HG03439 (cell line): ENCODE data around the gene TAS2R14.

Experiments
- ATAC-seq: cut with Tn5 transposase; IDR thresholded peaks from one replicate; pipeline ENCODE4 v1.9.1; 2021; ENCODE audit warnings: mild to moderate bottlenecking, moderate library complexity; ENCODE audit not compliant: unreplicated experiment

The TAS2R14 gene, protein sequence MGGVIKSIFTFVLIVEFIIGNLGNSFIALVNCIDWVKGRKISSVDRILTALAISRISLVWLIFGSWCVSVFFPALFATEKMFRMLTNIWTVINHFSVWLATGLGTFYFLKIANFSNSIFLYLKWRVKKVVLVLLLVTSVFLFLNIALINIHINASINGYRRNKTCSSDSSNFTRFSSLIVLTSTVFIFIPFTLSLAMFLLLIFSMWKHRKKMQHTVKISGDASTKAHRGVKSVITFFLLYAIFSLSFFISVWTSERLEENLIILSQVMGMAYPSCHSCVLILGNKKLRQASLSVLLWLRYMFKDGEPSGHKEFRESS

GRCh38 chr12:10939163-10939562 is at the start of gene TAS2R14:
TSS of gene TAS2R14 (minus strand) at chr12:10939263. CDS start at chr12:10939207, 56 bp downstream.
- ATAC-seq: no peak

GRCh38 chr12:10986812-10987211 is 47.7 kb upstream of the TAS2R14 start, which contains the start of gene TAS2R50:
TSS of gene TAS2R50 (minus strand) at chr12:10986912. CDS start at chr12:10986860, 52 bp downstream.
- no peak for ATAC-seq

DNA sequence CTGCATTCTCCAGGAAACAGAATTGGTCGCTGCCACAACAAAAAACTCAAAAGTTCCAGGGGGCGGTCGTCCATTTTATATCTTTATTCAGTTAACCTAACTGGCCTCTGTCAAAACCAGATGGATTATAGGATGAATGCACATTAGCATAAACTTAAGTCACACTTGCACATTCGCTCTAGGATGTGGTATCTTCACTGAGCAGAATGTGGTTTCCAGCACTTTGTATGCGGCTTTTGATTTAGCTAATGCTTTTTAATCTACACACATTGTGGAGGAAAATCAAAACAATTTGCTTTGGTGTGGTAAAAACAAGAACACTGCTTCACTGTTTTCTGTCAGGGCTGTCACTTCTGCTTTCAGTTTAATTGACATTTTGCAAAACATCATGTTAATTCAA is 43.2 kb upstream of the TAS2R14 start:
- no peak for ATAC-seq

DNA sequence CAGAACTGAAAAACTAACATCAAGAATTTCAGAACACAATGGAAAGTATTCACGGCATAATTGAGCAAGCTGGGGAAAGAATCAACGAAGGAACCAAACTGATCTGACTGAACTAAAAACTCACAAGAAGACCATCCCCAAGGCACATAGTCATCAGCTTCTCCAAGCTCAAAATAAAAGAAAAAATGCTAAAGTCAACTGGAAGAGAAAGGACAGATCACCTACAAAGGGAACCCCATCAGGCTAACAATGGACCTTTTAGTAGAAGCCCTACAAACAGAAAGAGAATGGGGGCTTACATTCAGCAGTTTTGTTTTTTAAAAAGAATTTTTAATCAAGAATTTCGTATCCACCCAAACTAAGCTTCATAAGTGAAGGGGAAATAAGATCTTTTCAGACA is 35.9 kb upstream of the TAS2R14 start:
- no peak for ATAC-seq

DNA sequence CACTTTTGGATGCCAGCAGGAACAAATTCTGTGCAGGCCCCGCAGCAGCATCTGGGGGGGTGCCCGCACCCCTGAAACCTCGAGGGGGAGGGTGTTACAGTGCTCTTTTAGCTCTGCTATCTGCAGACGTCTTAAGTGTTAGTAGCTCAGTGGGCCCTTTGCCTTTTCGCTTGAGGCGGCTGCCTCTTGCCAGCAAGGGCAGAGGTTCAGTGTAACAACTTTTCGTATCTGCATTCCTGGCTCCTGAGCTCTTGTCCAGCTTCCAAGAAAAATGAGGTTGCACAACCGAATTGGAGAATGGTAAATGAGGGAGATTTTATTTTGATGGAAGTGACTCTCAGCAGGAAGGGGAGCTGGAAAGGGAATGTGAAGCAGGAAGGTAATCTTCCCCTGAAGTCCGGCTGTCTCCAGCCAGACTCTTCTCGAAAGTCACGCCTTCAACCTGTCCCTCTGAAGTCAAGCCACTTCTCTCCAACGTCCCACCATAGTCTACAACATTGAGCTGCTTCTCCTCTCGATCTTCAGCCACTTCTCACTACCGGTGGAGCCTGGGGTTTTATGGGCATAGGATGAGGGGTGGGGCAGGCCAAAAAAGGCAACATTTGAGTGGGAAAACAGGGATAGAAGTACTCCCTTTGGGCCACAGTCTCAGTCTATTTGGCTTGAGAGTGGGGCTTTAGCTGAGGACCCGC is 29.8 kb upstream of the TAS2R14 start:
- ATAC-seq: no peak

DNA sequence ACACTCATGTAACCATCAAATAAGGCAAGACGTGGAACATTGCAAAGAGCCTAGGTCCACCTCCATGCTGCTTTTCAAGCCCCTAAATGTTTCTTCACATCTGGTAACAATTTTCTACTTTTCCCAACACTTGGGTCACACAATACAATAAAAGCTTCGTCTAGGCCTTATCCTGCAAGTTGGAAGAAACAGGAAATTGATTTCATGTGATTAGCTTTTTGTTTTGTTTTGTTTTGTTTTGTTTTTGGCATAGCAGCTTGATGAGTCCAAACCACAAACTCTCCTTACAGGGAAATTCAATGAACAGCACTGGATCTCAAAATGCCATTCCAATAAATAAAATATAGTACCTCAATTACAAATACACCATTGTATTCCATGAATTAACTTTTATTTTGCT is 28.3 kb upstream of the TAS2R14 start:
- no peak for ATAC-seq

GRCh38 chr12:10966314-10966713 is 27.3 kb upstream of the TAS2R14 start:
- no peak for ATAC-seq

- no peak for ATAC-seq
These were observed 26.4 kb upstream of the TAS2R14 start for GRCh38 chr12:10965476-10965875.

- no peak for ATAC-seq
These were observed 21.1 kb upstream of the TAS2R14 start for GRCh38 chr12:10960211-10960610.

DNA sequence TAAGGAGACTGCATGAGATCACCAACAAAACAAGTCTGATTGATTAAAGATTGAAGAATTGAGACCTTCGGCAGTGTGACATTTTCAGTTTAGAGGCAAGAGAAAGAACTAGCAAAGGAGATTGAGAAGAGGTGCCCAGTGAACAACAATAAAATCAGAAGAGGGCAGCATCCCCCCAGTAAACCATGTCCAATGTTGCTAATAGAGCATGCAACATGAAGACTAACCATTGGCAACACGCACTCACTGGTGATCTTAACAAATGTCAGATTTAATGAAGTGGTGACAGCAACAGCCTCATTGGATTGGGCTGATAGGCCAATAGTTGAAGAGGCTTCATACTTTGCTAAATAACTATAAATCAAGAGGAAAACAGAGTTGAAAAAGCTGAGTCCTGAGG is 20.7 kb upstream of the TAS2R14 start:
- no peak for ATAC-seq

DNA sequence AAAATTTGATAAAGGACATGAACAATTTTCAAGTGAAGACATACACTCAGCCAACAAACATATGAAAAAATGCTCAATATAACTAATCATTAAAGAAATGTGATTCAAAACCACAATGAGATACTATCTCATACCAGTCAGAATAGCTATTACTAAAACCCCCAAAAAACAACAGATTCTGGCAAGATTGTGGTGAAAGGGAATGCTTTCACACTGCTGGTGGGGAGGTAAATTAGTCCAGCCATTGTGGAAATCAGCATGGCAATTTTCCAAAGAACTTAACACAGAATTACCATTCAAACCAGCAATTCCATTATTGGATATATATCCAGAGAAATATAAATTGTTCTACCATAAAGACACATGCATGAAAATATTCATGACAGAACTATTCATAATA is 18.7 kb upstream of the TAS2R14 start:
- ATAC-seq: no peak

GRCh38 chr12:10956085-10956484 is 17.0 kb upstream of the TAS2R14 start:
- ATAC-seq: no peak

DNA sequence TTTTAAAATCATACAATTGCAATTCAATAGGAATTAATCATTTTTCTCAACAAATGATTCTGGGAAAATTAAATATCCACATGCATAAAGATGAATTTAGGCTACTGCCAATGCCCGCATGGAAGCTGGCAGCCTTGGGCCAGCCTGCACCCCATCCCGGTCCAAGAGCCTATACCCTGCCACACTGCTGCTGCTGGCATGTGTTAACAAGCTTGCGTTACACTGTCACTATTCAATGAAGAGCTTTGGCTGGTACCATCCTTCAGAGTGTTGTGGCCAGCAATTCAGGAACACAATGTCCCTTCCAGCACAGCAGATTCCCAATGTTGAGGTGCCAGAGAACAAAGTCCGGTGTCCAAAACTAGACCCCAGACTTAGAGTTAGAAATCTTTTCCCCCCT is 13.6 kb upstream of the TAS2R14 start:
- no peak for ATAC-seq

DNA sequence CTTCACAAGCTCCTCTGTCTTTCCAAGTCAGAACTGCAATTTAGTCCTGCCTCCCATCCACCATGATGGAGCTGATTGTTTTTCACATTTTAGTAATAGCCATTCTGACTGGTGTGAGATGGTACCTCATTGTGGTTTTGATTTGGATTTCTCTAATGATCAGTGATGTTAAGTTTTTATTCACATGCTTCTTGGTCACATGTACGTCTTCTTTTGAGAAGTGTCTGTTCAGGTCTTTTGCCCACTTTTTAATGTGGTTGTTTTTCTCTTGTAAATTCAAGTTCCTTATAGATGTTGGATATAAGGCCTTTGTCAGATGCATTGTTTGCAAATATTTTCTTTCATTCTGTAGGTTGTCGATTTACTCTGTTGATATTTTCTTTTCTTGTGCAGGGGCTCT is 4.1 kb upstream of the TAS2R14 start:
- no peak for ATAC-seq

GRCh38 chr12:10941916-10942607 is 3.0 kb upstream of the TAS2R14 start:
- ATAC-seq: no peak

- no peak for ATAC-seq
These were observed 2.3 kb upstream of the TAS2R14 start for GRCh38 chr12:10941369-10941768.

- ATAC-seq: no peak
These were observed 1.3 kb upstream of the TAS2R14 start for GRCh38 chr12:10940389-10940788.

GRCh38 chr12:10936506-10936905 is 2.6 kb downstream of the TAS2R14 start:
- no peak for ATAC-seq

DNA sequence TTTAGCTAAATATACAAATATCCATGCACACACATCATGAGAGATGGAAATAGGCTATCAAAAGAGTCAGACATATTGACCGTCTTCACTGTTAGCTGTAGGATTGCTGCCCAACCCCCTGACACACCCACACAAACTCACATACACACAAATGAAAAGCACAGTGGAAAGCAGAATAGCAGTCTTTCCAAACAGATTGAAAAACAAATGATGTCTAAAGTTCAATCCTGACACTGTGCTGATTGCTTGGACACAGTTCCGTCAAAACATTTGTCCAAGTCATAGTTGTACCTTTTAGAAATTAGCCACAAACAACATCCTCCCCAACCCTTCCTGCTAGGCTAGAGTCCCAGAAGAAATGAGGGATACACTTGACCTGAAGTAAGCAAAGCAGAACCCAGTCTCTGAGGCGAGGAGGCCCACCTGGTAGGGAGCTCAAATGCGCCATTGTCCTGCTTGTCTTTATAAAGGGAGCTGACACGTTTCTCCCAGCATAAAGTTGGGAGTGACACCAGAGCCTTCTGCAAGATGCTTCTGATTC is 10.2 kb downstream of the TAS2R14 start, which contains the start of gene PRH2:
TSS of gene PRH2 (plus strand) at position 491 of the 541 bp plus-strand sequence. CDS start at position 529, 38 bp downstream.
- no peak for ATAC-seq

DNA sequence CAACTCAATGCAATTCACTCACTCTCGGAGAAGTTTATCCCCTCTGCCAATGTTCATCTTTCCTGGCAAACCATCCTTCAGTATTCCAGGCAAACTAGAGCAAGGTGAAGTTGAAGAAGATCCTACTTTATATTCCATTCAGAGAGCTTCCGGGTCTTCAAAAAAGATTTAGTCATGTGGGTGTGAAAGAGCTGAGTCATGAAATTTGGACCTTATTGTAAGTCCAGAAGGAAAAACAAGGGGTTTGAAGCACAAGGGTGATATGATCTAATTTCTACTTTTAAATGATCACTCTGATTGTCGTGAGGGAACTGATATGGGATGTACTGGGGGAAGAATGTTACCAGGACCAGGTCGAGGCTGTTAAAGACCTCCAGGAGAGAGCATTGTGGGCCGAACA is 12.8 kb downstream of the TAS2R14 start:
- ATAC-seq: no peak

DNA sequence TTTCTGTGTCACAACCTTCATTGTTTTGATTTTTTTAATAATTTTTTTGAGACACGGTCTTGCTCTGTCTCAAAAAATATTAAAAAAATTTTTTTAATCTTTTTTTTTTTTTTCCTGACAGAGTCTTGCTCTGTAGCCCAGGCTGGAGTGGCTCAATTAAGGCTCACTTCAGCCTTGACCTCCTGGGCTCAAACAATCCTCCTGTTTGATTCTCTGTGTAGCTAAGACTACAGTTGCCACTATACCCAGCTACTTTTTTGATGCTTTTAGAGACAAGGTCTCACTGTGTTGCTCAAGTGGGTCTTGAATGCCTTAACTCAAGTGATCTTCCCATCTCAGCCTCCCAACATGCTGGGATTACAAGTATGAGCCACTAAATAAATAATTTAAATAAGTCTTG is 19.3 kb downstream of the TAS2R14 start:
- no peak for ATAC-seq
